PC-3 (cell line): Measurements from ENCODE around the gene PLA1A.

Experiments used
- CTCF ChIP-seq: fragments of 300-600 bp; sonication (generic); conservative IDR thresholded peaks from 2 replicates; pipeline ENCODE4 v1.5.1; 2017; ENCODE audit warnings: antibody characterized with exemption, low read depth, mild to moderate bottlenecking, low read length
- EZH2 ChIP-seq: fragments of 300-600 bp; sonication (generic); IDR thresholded peaks from one replicate; pipeline ENCODE4 v1.6.1; 2017; ENCODE audit warnings: antibody characterized with exemption, mild to moderate bottlenecking, low read length; ENCODE audit not compliant: unreplicated experiment

DNA sequence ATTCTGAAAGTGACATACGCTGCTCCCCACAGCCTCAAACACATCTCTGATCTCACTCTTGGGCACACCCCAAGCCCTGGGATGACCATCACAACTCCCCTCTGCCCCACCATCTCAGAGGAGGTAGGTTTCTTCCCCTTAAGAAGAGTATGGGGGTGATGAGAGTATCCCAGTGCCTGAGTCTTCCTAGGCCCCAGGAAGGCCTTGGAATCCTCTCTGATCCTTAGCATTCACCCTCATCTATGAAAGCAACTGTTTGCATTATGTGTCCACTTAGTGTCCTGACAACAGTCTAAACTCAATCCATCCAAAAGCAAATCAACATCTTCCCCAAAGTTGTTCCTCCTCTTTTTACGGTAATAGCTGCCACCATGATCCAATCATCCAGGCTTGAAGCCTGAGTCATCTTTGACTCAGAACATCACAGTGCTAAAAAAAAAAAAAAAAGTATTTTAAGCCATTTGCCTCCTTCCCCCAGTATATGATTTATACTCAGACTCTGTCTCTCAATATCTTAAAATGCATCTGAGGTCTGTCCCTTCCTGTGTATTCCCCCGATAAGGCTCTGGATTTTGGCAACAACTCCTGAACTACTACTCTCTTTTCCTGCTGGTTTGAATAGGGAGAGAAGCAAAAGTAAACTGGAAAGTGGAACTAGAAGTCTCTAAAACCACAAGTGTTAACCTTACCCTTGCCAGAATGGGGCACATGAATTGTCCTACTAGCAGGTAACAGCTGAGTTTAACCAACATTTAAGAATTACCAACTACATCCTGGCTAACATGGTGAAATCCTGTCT, 40.2 kb downstream of the PLA1A start:
- no peak for TF ChIP-seq CTCF
- TF ChIP-seq EZH2, result no peak
